Calu3 (cell line): ENCODE results near the gene CCSER1. TPM values are rescaled to one million over a fixed set of nuclear protein-coding genes. Genes with fewer than 3 reads are reported as not detected.

Experiments
- BruUV-seq: library from RNA; stranded (reverse); fragments of 400-500 nt; replicated peaks from 2 replicates; lab custom pipeline; 2021; lab: Mats Ljungman, UMichigan
- CTCF ChIA-PET: fragments of 300-600 bp; sonication (Branson Sonifier 250); formaldehyde crosslinking; loops from one replicate; lab custom pipeline; 2022; ENCODE audit warnings: antibody characterized with exemption; lab: Charles Lee
- DNase-seq: peaks from one replicate; pipeline ENCODE4 v3.0.0; 2022
- H3K27ac Mint-ChIP-seq: one replicate; pipeline ENCODE4 v1.8.0; 2022; ENCODE audit warnings: mixed read lengths; ENCODE audit not compliant: unreplicated experiment
- H3K27me3 Mint-ChIP-seq: one replicate; pipeline ENCODE4 v1.8.0; 2022; ENCODE audit warnings: mixed read lengths; ENCODE audit not compliant: unreplicated experiment
- H3K36me3 Mint-ChIP-seq: one replicate; pipeline ENCODE4 v1.8.0; 2022; ENCODE audit warnings: mild to moderate bottlenecking, moderate library complexity, mixed read lengths; ENCODE audit not compliant: insufficient read depth, unreplicated experiment
- H3K4me1 Mint-ChIP-seq: one replicate; pipeline ENCODE4 v1.8.0; 2022; ENCODE audit warnings: mild to moderate bottlenecking, low read depth, mixed read lengths; ENCODE audit not compliant: unreplicated experiment
- H3K4me3 Mint-ChIP-seq: one replicate; pipeline ENCODE4 v1.8.0; 2022; ENCODE audit warnings: mild to moderate bottlenecking, low read depth, moderate library complexity, mixed read lengths; ENCODE audit not compliant: unreplicated experiment
- H3K9me3 Mint-ChIP-seq: one replicate; pipeline ENCODE4 v1.8.0; 2022; ENCODE audit warnings: low read depth, mixed read lengths; ENCODE audit not compliant: unreplicated experiment
- intact Hi-C: fragments of 100-400 bp; cut with micrococcal nuclease; formaldehyde crosslinking; loops from one replicate; pipeline ENCODE4 v1.10.0; 2022; ENCODE audit not compliant: unreplicated experiment
- total RNA-seq: library from RNA; stranded (reverse); gene quantifications from 2 replicates; pipeline ENCODE4 v1.2.3, GENCODE V29; 2022
- TF ChIP-seq, protein P1 (sequence below): fragments of 200-600 bp; IDR thresholded peaks from one replicate; pipeline ENCODE4 v1.8.0; 2022; ENCODE audit warnings: antibody characterized with exemption; ENCODE audit not compliant: unreplicated experiment

Gene CCSER1
- total RNA-seq, 1 experiment from 2014 or later = 6.2 TPM

GRCh38 chr4:91302120-91302519 is 1174.9 kb downstream of the CCSER1 start:
- Mint-ChIP-seq H3K4me1 (no peaks in the 10 kb centered on the region), H3K27me3 (no peaks in the 10 kb centered on the region), H3K9me3 (no peaks in the 10 kb centered on the region), H3K36me3 (no peaks in the 10 kb centered on the region), H3K4me3 (no peak overlapping the region), H3K27ac (no peak overlapping the region)
- TF ChIP-seq, protein P1, sequence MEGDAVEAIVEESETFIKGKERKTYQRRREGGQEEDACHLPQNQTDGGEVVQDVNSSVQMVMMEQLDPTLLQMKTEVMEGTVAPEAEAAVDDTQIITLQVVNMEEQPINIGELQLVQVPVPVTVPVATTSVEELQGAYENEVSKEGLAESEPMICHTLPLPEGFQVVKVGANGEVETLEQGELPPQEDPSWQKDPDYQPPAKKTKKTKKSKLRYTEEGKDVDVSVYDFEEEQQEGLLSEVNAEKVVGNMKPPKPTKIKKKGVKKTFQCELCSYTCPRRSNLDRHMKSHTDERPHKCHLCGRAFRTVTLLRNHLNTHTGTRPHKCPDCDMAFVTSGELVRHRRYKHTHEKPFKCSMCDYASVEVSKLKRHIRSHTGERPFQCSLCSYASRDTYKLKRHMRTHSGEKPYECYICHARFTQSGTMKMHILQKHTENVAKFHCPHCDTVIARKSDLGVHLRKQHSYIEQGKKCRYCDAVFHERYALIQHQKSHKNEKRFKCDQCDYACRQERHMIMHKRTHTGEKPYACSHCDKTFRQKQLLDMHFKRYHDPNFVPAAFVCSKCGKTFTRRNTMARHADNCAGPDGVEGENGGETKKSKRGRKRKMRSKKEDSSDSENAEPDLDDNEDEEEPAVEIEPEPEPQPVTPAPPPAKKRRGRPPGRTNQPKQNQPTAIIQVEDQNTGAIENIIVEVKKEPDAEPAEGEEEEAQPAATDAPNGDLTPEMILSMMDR = no peak
- intact Hi-C loops = no loop called here
- CTCF ChIA-PET = no interaction called here
- no TSS peak for BruUV-seq
- no peak for DNase-seq

DNA sequence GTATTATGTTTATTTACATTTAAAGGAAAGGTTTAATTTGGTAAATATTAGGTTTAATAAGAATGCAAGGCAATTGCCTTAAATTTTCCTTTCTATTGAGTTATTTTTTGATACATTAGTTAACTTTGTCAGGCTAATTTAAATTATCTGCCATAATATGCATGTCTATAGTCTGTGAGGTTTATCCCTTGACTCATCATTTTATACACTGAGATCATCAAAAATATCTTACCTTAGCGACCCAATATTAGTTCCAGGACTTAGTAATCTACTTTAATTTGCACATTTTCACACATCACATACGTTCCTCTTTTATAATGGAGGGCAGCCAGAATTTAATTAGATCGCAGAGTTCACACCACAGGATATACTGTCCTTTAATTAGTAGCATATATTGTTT is 1177.1 kb downstream of the CCSER1 start:
- BruUV-seq = no TSS peak
- Mint-ChIP-seq H3K4me3 (no peak overlapping the region), H3K4me1 (no peaks in the 10 kb centered on the region), H3K27ac (no peak overlapping the region), H3K9me3 (no peaks in the 10 kb centered on the region), H3K27me3 (no peaks in the 10 kb centered on the region), H3K36me3 (no peaks in the 10 kb centered on the region)
- CTCF ChIA-PET = no interaction called here
- no peak for DNase-seq
- TF ChIP-seq, protein P1 = no peak
- intact Hi-C loops = no loop called here

DNA sequence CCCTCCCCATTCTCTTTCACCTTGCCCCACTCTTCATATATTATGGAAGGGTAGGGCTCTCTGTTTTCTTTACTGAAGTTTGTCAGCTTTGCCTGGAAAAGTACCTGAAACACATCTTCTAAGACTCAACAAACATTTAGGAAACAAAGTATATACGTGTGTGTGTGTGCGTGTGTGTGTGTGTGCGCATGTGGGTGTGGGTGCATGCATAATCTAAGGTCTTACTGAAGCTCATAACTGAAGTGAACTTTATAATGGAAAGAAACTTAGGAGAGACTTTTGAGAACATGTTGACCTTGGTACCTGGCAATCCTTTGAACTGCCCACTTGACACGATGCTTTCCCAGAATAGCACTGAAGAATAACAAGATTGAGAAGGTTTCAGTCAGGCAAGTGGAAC is 1190.2 kb downstream of the CCSER1 start:
- H3K9me3 Mint-ChIP-seq = no peaks in the 10 kb centered on the region
- H3K27me3 Mint-ChIP-seq = no peaks in the 10 kb centered on the region
- no peak for DNase-seq
- intact Hi-C loops = no loop called here
- CTCF ChIA-PET = no interaction called here
- no peak overlapping the region for H3K27ac Mint-ChIP-seq
- no peaks in the 10 kb centered on the region for H3K4me1 Mint-ChIP-seq
- no TSS peak for BruUV-seq
- no peaks in the 10 kb centered on the region for H3K36me3 Mint-ChIP-seq
- TF ChIP-seq, protein P1 = no peak
- no peak overlapping the region for H3K4me3 Mint-ChIP-seq

DNA sequence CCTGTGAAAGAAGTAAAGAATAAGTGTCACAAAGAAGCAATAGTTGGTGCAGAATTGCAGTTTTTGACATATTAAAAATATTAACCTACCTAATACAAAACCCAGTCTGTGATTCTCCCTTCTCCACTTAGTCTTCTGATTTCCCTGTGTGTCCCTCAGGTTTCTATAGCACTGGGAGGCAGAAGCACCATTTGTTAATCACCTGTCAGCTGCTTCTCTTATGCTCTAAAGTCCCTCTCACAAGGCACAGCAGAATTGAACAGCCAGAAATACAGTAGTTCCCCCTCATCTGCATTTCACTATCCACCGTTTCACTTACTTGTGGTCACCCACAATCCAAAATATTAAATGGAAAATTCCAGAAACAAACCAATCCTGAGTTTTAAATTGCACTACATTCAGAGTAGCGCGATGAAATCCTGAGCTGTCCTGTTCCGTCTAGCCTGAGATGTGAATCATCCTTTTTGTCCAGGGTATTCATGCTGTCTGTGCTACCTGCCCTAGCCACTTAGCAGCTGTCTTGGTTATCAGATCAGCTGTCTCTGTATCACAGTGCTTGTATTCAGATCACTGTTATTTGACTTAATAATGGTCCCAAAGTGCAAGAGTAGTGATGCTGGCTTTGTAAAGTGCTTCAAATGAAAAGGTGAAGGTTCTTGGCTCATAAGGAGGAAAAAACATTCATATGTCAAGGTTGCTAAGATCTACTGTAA is 1192.5 kb downstream of the CCSER1 start:
- no peak overlapping the region for H3K27ac Mint-ChIP-seq
- H3K9me3 Mint-ChIP-seq = no peaks in the 10 kb centered on the region
- no peaks in the 10 kb centered on the region for H3K27me3 Mint-ChIP-seq
- H3K4me1 Mint-ChIP-seq = peaks cover 1% of the 10 kb centered on the region
- intact Hi-C loops = no loop called here
- H3K36me3 Mint-ChIP-seq = no peaks in the 10 kb centered on the region
- no peak overlapping the region for H3K4me3 Mint-ChIP-seq
- DNase-seq = no peak
- TF ChIP-seq, protein P1 = no peak
- no TSS peak for BruUV-seq
- CTCF ChIA-PET = no interaction called here
